LNCaP clone FGC (cell line): ENCODE measurements around the gene CCDC187.

Experiments
- DNase-seq: peaks from one replicate; pipeline ENCODE4 v3.0.0-alpha.2; 2011; ENCODE audit warnings: low read depth
- H3K4me3 ChIP-seq: 2 replicates; pipeline ENCODE4 v1.5.1; 2011; ENCODE audit warnings: mild to moderate bottlenecking, low read depth, low read length, control low read depth
- TF ChIP-seq, protein P1 (sequence below): IDR thresholded peaks from 2 replicates; pipeline ENCODE4 v1.5.1; 2012; ENCODE audit warnings: mild to moderate bottlenecking; ENCODE audit not compliant: control insufficient read depth, insufficient read depth; ENCODE audit errors: extremely low read depth

The CCDC187 gene

DNA sequence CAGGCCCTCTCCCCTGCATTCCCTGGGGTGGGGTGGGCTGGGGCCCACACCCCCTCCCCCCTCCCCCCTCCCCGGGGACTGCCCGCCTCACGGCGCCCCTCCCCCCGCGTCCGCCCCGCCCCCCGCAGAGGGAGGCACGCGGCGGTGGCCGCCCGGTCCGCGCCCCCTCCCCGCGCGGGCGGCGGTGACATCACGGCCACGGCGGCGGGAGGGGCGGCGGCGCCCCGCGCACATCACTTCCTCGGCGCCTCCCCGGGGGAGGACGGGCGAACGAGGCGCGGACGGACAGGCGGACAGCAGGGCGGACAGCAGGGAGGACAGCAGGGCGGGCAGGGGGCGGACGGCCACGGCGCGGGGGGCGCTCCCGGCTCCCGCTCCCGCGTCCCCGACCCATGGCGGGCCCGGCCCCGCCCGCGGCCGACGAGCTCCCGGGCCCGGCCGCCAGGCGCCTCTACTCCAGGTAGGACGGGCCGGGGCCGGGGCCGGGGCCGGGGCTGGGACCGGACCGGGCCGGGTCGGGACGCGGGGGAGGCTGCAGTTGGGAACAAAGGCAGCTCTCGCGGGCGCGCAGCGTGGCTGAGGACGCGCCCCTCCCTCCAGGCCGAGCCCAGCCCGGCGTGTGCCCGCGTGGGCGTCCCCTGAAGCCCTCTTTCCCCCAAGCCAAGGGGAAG is 23.5 kb upstream of the CCDC187 start, which contains the start of gene GPSM1:
TSS of gene GPSM1 (plus strand) at position 236 of the 671 bp plus-strand sequence. CDS start at position 393, 157 bp downstream.
- DNase-seq: no peak
- peak within 1 kb of the TSS; percentile 68 for H3K4me3 ChIP-seq
- TF ChIP-seq, protein P1, sequence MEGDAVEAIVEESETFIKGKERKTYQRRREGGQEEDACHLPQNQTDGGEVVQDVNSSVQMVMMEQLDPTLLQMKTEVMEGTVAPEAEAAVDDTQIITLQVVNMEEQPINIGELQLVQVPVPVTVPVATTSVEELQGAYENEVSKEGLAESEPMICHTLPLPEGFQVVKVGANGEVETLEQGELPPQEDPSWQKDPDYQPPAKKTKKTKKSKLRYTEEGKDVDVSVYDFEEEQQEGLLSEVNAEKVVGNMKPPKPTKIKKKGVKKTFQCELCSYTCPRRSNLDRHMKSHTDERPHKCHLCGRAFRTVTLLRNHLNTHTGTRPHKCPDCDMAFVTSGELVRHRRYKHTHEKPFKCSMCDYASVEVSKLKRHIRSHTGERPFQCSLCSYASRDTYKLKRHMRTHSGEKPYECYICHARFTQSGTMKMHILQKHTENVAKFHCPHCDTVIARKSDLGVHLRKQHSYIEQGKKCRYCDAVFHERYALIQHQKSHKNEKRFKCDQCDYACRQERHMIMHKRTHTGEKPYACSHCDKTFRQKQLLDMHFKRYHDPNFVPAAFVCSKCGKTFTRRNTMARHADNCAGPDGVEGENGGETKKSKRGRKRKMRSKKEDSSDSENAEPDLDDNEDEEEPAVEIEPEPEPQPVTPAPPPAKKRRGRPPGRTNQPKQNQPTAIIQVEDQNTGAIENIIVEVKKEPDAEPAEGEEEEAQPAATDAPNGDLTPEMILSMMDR: no peak

DNA sequence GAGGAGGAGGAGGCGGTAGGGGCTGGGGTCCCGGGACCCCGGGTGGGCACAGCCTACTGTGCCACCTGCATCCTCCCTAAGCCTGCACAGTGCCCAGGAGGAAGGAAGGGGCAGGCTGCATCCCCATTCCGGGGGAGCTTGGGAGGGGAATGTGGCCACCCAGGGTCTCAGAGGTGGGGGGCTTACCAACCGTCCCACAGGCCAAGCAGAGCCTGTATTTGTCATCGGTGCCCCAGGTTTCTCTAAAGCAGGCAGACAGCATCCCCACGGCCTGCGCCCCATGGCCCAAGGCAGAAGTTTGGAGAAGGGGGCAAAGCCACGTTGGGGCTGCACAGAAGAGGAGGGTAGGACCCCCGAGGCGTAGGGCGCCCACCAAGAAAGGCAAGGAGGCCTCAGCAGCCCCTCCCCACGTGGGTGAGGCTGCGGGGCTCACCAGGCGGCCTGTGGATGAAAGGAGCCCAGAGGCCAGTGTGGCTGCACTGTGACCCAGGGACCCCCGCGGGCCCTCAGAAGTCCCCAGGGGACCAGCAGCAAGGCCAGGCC is 22.9 kb upstream of the CCDC187 start:
- no peak for DNase-seq
- peak overlapping the region; percentile 68 for H3K4me3 ChIP-seq
- TF ChIP-seq, protein P1: no peak

GRCh38 chr9:136326061-136326760 is 22.3 kb upstream of the CCDC187 start:
- DNase-seq: no peak
- no peak overlapping the region for H3K4me3 ChIP-seq
- TF ChIP-seq, protein P1: no peak

DNA sequence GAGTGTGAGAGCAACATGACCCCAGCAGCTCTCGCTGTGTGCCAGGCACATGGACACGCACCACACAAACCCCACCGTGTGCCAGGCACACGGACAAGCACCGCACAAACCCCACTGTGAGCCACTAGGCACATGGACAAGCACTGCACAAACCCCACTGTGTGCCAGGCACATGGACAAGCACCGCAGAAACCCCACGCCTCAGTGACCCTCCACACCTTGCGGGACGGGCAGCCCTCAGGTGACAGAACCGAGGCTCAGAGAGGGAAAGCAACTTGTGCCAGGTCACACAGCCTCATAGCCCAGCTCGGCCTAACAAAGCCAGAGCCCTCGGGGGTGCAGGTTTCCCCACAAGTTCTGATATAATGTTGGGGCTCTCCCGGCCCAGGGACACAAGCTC is 21.5 kb upstream of the CCDC187 start:
- TF ChIP-seq, protein P1: no peak
- DNase-seq: no peak
- H3K4me3 ChIP-seq: no peak overlapping the region

DNA sequence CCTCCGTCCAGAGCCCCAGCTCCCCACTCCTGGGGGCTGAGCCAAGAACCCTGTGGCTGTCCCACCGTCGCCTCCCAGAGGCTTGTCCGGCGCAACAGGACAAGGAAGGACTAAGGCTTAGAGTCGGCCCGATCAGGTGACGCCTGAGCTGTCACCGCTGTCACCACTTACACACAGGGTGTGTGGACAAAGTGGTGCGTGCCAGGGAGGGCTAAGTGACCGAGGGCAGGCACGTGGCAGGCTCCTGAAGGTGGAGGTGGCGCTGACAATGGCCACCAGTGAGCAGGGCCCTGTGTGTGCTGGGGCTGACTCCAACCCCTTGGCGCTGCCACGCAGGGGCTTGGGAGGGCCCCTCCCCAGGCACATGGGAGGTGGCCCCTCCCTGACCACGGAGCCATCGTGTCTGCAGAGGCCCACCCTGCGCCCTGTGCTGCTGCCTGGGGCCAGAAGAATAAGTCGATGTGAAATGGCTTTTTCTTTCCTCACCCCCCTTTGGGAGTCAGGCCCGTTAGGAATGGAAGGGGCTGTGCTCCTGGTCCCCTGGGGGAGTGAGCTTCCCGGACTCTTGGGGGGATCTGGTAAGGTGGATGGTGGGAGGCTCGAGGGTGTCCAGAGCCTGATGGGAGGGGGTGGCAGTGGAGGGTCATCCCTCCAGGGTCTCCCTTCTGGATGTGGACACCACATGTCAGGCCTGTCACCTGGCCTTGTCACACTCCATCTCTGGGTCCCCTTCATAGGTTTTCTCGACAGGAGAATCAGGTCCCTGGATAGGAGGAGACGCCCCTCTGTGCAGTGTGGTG is 20.8 kb upstream of the CCDC187 start:
- no peak overlapping the region for H3K4me3 ChIP-seq
- TF ChIP-seq, protein P1: no peak
- no peak for DNase-seq

GRCh38 chr9:136323371-136323789 is 19.5 kb upstream of the CCDC187 start:
- TF ChIP-seq, protein P1: no peak
- H3K4me3 ChIP-seq: no peak overlapping the region
- DNase-seq: no peak
